ENCODE data around the gene SLC24A4.

Gene SLC24A4

DNA sequence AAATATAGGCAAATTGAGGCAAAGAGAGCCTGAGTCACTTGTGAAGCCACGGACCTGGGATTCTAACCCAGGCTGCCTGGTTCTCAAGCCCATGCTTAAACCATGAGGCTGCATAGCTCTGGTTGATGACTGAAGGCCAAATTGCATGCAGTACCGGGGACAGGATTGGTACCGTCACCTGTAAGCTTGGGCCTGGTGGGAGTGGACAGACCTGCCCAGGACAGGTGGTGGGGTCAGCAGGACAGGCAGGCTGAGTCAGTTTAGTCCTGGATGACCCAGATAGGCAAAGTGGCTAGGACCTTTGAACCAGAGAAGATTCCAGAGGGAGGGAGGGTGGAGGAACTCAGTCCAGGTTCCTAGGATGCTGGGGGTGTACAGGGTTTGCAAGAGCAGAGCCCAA is 216.5 kb downstream of the SLC24A4 start:
- DNase-seq (ENCODE audit: low spot score): no peak
- H3K4me3 ChIP-seq: no peak overlapping the region
- H3K27ac ChIP-seq: peak overlapping the region; percentile 71 to 90
- TF ChIP-seq, protein P1, sequence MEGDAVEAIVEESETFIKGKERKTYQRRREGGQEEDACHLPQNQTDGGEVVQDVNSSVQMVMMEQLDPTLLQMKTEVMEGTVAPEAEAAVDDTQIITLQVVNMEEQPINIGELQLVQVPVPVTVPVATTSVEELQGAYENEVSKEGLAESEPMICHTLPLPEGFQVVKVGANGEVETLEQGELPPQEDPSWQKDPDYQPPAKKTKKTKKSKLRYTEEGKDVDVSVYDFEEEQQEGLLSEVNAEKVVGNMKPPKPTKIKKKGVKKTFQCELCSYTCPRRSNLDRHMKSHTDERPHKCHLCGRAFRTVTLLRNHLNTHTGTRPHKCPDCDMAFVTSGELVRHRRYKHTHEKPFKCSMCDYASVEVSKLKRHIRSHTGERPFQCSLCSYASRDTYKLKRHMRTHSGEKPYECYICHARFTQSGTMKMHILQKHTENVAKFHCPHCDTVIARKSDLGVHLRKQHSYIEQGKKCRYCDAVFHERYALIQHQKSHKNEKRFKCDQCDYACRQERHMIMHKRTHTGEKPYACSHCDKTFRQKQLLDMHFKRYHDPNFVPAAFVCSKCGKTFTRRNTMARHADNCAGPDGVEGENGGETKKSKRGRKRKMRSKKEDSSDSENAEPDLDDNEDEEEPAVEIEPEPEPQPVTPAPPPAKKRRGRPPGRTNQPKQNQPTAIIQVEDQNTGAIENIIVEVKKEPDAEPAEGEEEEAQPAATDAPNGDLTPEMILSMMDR (IDR thresholded peaks at IDR 0.05): no peak

DNA sequence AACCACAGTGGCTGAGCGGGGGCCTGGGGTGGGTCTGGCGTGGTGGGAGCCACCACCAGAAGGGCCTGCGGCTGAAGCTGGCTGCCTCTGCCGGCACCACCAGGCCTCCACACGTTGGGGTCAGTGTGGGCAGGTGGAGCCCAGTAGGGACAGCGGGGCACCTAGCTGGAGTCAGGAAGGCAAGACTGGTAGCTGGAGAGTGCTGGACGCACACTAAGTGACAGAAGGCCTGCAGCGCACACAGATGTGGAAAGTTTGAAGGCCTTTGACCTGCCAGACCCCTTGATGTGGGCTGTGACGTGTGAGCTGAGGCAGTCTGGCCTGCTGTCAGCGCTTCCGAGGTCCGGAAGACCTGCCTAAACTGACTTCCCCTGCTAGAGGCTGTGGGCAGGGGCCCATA is 216.9 kb downstream of the SLC24A4 start:
- H3K4me3 ChIP-seq: peak overlapping the region; percentile 7
- H3K27ac ChIP-seq: peak overlapping the region; percentile 71 to 90
- TF ChIP-seq, protein P1 (IDR thresholded peaks at IDR 0.05): no peak
- DNase-seq (ENCODE audit: low spot score): no peak

GRCh38 chr14:92540472-92541048 is 217.6 kb downstream of the SLC24A4 start:
- peak; percentile 97 for DNase-seq (ENCODE audit: low spot score)
- peak overlapping the region; percentile 12 for H3K4me3 ChIP-seq
- TF ChIP-seq, protein P1 (IDR thresholded peaks at IDR 0.05): no peak
- H3K27ac ChIP-seq: peak overlapping the region; percentile 71 to 90

DNA sequence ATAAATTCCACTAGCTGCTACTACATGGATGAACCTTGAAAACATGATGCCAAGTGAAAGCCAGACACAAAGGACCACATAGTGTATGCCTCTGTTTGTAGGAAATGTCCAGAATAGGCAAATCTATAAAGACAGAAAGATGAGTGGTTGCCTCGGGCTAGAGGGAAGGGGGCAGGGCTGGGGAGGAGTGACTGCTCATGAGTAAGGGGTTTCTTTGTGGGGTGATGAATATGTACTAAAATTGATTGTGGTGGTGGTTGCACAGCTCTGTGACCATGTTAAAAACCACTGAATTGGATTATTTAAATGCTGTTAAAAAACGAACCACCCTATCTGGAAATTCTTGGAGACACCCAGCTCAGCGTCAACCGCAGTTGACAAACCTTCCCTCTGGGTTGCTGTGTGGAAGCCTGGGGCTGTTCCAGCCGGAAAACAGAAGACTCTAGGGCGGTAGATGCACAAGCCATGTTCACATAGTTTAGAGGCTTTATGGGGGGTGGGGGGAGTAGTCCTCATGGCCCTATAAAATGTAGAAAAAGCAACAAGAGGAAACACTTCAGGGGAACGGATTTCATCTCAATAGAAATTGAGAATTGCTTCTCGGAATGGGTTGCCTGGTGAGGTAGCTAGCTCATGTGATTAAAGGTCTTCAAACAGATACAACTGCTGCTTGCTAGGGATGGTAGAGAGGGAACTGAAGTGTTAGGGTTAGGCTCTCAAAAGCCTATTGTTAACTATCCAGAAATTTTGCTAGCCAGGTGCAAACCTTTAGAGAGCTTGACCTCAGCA is 220.0 kb downstream of the SLC24A4 start:
- H3K27ac ChIP-seq: no peak overlapping the region
- DNase-seq (ENCODE audit: low spot score): no peak
- H3K4me3 ChIP-seq: no peak overlapping the region
- TF ChIP-seq, protein P1 (IDR thresholded peaks at IDR 0.05): no peak

GRCh38 chr14:92544051-92544720 is 221.2 kb downstream of the SLC24A4 start:
- DNase-seq (ENCODE audit: low spot score): no peak
- TF ChIP-seq, protein P1 (IDR thresholded peaks at IDR 0.05): no peak
- H3K27ac ChIP-seq: peak overlapping the region; percentile 18 to 24
- no peak overlapping the region for H3K4me3 ChIP-seq

DNA sequence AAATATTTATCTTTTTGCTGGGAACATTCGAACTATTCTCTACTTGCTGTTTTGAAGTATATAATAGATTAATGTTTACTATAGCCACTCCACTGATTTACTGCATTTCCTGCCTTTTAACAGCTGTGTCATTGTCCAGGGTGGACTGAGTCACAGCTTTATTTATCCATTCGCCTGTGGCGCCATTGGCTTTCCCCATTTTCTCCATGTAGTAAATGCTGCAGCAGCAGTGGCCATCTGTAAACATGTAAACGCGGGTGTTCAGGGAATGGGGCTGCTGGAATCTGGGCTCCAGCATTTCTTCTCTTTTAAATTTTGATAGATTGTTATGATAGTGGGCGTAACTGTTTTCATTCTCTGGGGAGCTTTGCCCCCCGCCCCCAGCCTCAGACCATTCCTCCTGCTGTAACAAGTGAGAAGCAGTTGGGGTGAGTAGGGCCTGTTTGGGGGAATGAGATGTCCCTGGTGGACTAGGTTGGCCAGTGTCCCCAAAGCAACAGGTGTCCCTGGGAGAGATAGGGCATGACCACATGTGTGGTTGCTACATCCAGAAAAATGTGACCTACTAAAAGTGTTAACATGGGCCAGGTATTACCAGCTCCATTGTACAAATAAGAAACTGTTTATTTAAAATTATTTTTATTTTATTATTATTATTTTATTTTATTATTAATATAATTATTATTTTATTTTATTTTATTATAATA is 223.5 kb downstream of the SLC24A4 start:
- Histone ChIP-seq H3K4me3 (no peak overlapping the region), H3K27ac (no peak overlapping the region)
- no peak for DNase-seq (ENCODE audit: low spot score)
- TF ChIP-seq, protein P1 (IDR thresholded peaks at IDR 0.05): no peak

Data from coronary artery (tissue), 2 donors.